Activated CD4-positive, alpha-beta T cell treated with anti-CD3 and anti-CD28 coated beads, Interleukin-2, amount 50 U/mL, for 48 hours (primary cell): ENCODE data around the gene GLT8D1.
"Not testable (repeated sequence)": the region's sequence is repeated elsewhere in the genome, so short reads cannot be mapped to it uniquely, and the experiment has no call there.

Source experiments
- DNase-seq, 2 experiments: peaks; one replicate each; pipeline ENCODE4 v3.0.0-alpha.2; 2020

Gene GLT8D1

GRCh38 chr3:52678265-52679198, 27.1 kb downstream of the GLT8D1 start:
- no peak for DNase-seq

GRCh38 chr3:52676201-52676600, 29.4 kb downstream of the GLT8D1 start:
- not testable (repeated sequence) for DNase-seq

- no peak for DNase-seq
Measured at GRCh38 chr3:52671676-52672075, 33.9 kb downstream of the GLT8D1 start.

GRCh38 chr3:52670621-52671521, 34.7 kb downstream of the GLT8D1 start:
- peak; percentile 49 to 56 for DNase-seq

DNA sequence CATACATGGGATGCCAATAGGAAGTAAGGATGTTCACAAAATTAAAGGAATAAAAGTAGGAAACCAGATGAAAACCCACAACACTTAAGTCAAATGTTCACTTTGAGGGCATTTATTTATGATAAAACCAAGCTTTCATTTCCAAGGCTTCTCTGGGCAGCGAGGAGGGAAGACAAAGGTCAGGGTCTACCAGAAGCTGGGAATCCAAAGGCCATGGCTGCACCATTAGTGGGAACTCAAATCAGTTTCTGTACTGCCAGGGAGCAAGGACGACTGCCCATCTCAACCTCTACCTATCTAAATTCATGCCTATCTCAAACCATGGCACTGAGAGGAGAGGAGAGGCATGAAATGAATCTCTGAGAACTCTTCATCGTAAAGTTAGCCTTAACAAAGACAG, 42.5 kb downstream of the GLT8D1 start:
- no peak for DNase-seq

GRCh38 chr3:52660046-52660445, 45.5 kb downstream of the GLT8D1 start:
- no peak for DNase-seq

DNA sequence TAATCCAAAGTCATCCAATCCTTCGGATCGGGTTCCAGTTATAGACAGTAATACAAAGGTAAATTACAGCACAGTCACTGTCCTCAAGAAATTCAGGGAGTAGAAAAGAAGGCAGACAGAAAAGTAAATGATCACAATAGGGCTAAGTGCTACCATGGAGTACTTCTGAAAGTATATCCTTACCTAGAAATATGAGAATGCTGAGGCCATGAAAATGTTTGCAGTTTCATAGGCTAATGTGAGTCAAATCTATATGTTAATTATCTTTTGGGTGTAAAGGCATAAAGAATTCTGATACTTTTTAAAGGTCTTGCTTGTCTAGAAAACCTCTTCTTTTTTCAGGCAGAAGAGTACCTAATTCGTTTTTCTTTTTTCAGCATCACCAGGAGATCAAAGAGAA, 49.7 kb downstream of the GLT8D1 start:
- no peak for DNase-seq

DNA sequence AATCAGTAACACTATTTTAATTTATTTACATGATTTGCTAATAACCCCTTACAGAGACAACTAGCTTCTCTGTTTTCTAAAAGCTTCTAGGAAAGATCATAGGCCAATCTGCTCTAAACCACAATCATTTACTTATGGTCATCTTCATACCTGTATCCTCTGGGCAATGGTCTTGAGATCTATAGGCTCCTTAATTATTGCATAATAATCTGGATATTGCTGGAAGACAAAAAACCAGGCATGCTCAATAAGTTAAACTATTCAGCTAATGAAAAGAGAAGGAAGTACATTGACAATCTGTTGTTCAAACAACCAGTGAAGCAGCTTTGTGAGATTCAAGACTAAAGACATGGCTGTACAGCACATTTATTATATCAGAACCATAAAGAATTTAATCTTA, 54.0 kb downstream of the GLT8D1 start:
- no peak for DNase-seq

DNA sequence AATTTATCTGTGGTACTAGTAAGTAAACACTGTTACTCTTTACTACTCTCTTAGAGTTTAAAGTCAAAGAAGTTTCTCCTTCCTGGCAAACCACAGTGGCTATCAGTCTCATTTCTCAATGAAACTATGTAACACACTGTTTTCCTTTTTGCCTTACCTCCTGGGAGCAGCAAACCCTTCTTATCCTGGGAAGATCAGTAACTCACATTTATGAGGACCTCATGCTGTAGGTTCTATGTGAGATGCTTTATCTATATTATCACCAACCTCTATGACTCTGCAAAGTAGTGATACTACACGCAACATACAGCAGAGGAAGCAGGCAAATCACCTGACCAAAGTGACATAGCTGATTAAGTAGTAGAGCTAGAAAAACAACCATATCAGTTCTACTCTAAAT, 55.2 kb downstream of the GLT8D1 start:
- no peak for DNase-seq

DNA sequence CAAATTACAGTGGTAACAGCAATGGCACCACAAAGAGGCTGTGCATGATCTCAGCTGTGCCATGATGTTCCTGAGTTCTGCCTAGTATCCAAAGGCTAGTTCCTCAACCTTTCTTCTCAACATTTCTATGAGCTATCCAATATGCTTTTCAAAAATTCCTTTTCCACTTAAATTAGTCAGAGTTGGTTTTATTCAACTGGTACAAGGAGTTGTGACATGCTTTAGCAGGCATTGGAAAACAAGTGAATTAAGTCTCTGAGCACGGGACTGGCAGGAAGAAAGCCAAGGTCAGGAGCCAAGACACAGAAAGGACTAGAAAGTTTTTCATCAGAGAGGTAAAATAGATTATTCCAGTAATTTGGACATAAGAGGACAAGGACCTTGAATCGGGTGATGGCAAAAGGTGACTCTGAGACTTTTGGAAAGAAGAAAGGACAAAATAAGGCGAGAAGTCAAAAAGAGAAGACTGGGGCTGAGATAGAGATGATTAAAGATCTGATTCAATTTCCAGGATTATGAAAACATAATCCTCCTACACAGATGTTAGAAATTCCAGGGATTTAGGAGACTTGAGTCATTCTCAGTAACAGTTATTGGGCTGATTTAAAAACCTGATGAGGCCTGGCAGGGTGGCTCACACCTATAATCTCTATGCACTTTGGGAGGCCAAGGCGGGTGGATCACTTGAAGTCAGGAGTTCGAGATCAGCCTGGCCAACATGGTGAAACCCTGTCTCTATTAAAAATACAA, 56.0 kb downstream of the GLT8D1 start:
- DNase-seq, result no peak

- no peak for DNase-seq
Measured at GRCh38 chr3:52645549-52645948, 60.0 kb downstream of the GLT8D1 start.
